K562 treated with DMSO at 1 percent for 12 hours (cell line): ENCODE data around the gene PIWIL1. TPM values are rescaled to one million over a fixed set of nuclear protein-coding genes. Genes with fewer than 3 reads are reported as not detected.

ENCODE experiments used
- total RNA-seq: library from RNA; unstranded; fragments of 300-600 nt; gene quantifications from 2 replicates; pipeline ENCODE4 v1.2.3, GENCODE V29; 2022; ENCODE audit not compliant: insufficient read depth

Gene PIWIL1
- not detected in 2 replicates for total RNA-seq

DNA sequence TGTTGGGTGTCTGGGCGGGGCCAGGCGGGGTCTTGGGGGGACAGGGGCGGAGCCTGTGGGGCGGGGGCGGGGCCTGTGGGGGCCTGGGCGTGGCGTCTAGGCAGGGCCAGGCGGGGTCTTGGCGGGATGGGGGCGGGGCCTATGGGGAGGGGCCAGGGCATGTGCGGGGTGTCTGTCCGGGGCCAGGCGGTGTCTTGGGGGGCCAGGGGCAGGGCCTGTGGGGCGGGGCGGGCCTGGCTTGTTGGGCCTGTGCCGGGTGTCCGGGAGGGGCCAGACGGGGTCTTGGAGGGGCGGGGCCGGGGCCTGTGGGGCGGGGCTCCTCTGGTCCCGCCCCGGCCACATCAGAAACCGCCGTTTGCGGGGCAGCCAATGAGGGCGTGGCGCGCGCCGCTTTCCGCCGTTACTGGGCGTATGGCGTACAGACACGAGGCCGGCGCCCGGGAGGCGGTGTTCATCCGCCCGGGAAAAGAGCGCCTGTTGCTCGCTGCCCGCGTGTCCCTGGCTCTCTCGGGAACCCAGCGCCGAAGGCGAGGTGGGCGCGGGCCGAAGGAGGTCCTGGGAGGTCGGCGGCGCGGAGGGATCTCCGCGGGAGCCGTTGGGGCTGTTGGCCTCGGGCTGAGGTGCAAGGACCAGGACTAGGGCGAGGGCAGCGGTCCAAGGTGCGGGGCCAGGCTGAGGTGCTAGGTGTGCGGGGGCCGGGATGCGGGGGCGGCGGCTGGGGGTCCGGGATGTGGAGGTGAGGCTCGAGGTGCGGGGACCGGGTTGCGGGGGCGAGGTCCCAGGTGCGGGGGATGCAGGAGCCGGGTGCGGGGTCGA is at the start of gene PIWIL1:
PIWIL1 (plus strand) TSS at position 400 of the 816 bp plus-strand sequence. CDS start 4,705 bp downstream, outside the sequence.

Other genes with a start within 250 kb of the PIWIL1 start
- gene FZD10, start 175.4 kb upstream of the PIWIL1 start, total RNA-seq: not detected in 2 replicates